Esophagus squamous epithelium (tissue), 5 donors: ENCODE data around the gene ZNF836. TPM values are rescaled to one million over a fixed set of nuclear protein-coding genes. Genes with fewer than 3 reads are reported as not detected.
A peak's percentile ranks its signal among the peaks of the same experiment; 100 is the strongest.

Source experiments
- DNase-seq: peaks from one replicate; lab custom pipeline; 2025; lab: John Stamatoyannopoulos, UW
- H3K27ac ChIP-seq, 4 donors: fragments of 200-600 bp; sonication (generic); one replicate each; pipeline ENCODE4 v1.5.1; 2016 to 2019; ENCODE audit warnings: mild to moderate bottlenecking in 1 of 4
- H3K27me3 ChIP-seq, 4 donors: fragments of 200-600 bp; sonication (generic); 1 replicate in 3 of 4; 2 replicates in 1 of 4; pipeline versions ENCODE4 v1.5.1 to v1.6.0; 2017 to 2021; ENCODE audit warnings: antibody characterized with exemption in 1 of 4
- H3K36me3 ChIP-seq, 3 donors: fragments of 200-600 bp; sonication (generic); one replicate each; pipeline ENCODE4 v1.5.1; 2016 to 2019
- H3K4me1 ChIP-seq, 3 donors: fragments of 200-600 bp; sonication (generic); one replicate each; pipeline ENCODE4 v1.5.1; 2017 to 2019
- H3K4me3 ChIP-seq, 4 donors: fragments of 200-600 bp; sonication (generic); 1 replicate in 3 of 4; 2 replicates in 1 of 4; pipeline ENCODE4 v1.5.1; 2016 to 2019; ENCODE audit warnings: mild to moderate bottlenecking in 2 of 4, moderate library complexity in 1 of 4
- H3K9me3 ChIP-seq, 3 donors: fragments of 200-600 bp; sonication (generic); one replicate each; pipeline ENCODE4 v1.5.1; 2016 to 2019
- POLR2A ChIP-seq, 4 donors: fragments of 450-650 bp; IDR thresholded peaks; one replicate each; pipeline ENCODE4 v1.6.1; 2017; ENCODE audit warnings: antibody characterized with exemption in 4 of 4, mild to moderate bottlenecking in 4 of 4, moderate library complexity in 3 of 4
- WGBS, 2 donors: methylation state at CpG; one replicate each; pipeline ENCODE4 v1.1.5; 2018; 5-methylcytosine and 5-hydroxymethylcytosine counted together
- intact Hi-C: fragments of 100-400 bp; cut with DNase I; formaldehyde crosslinking; loops from one replicate; pipeline ENCODE4 v1.15.0; 2022
- total RNA-seq, 4 donors: library from RNA; depleted of rRNA; stranded (reverse); fragments of >200 nt; gene quantifications; one replicate each; pipeline ENCODE4 v1.1.0, GENCODE V29; 2016
- TF ChIP-seq, protein P1 (sequence below), 6 experiments: fragments of 450-650 bp in 4 of 6; fragments of 200-600 bp in 2 of 6; sonication (generic) in 2 of 6; IDR thresholded peaks; one replicate each; pipeline ENCODE4 v1.5.1; 2016 to 2019; ENCODE audit warnings: antibody characterized with exemption in 6 of 6, mild to moderate bottlenecking in 4 of 6, moderate library complexity in 4 of 6
- donor health status: DM: yes; HTN: yes; CAD: no.

The ZNF836 gene
- total RNA-seq, 4 donors from 2014 or later: 5.0 to 9.5 (median 7.5) TPM

GRCh38 chr19:52191389-52191788, 20.0 kb upstream of the ZNF836 start:
- intact Hi-C loops: no loop called here
- 45 to 67% methylated on average over 5 of the region's 5 CpGs for WGBS, 2 donors
- TF ChIP-seq, protein P1, sequence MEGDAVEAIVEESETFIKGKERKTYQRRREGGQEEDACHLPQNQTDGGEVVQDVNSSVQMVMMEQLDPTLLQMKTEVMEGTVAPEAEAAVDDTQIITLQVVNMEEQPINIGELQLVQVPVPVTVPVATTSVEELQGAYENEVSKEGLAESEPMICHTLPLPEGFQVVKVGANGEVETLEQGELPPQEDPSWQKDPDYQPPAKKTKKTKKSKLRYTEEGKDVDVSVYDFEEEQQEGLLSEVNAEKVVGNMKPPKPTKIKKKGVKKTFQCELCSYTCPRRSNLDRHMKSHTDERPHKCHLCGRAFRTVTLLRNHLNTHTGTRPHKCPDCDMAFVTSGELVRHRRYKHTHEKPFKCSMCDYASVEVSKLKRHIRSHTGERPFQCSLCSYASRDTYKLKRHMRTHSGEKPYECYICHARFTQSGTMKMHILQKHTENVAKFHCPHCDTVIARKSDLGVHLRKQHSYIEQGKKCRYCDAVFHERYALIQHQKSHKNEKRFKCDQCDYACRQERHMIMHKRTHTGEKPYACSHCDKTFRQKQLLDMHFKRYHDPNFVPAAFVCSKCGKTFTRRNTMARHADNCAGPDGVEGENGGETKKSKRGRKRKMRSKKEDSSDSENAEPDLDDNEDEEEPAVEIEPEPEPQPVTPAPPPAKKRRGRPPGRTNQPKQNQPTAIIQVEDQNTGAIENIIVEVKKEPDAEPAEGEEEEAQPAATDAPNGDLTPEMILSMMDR (IDR thresholded peaks at IDR 0.05): no peak
- TF ChIP-seq POLR2A (IDR thresholded peaks at IDR 0.05): no peak
- Histone ChIP-seq H3K27me3 (no peaks in the 10 kb centered on the region), H3K4me1 (peaks cover 25 to 71% (median 38%) of the 10 kb centered on the region in 3 donors), H3K36me3 (peaks cover 0 to 36% (median 3%) of the 10 kb centered on the region in 3 donors), H3K27ac (peak overlapping the region; percentile 97 to 99 (median 98)), H3K9me3 (no peaks in the 10 kb centered on the region), H3K4me3 (peak overlapping the region; percentile 81 to 95 (median 90))
- no peak for DNase-seq

DNA sequence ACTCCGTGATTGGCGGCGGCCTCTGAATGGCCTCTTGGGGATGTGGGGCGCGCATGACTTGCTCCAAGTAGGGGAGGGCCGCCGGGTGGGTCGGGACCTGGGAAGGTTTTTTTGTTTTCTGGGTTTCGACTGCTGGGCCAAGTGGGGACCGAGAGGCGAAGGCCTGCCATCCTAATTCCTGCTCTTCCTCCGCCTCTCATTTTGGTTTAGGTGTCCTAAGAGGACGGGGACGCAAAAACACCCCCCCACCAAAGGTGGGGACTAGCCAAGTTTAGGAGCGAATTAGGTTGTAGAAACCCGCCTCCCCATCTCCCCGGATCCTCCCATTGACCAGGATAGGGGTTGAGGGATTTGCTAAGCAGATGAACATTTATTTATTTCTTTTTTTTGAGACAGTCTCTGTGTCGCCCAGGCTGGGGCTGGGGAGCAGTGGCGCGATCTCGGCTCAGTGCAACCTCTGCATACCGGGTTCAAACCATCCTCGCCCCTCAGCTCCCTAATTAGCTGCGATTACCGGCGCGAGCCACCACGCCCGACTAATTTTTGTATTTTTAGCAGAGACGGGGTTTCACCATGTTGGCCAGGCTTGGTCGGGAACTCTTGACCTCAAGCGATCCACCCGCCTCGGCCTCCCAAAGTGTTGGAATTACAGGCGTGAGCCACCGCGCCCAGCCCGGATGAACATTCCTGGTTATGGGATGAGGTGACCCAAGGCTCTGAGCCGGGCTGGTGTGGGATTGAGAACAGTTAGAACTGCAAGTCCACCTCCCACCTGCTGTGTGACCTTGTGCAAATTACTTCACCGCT, 19.3 kb upstream of the ZNF836 start:
- peak; percentile 55 for DNase-seq
- intact Hi-C loops: no loop called here
- Histone ChIP-seq H3K4me1 (peaks cover 25 to 66% (median 38%) of the 10 kb centered on the region in 3 donors), H3K9me3 (no peaks in the 10 kb centered on the region), H3K27ac (peak overlapping the region; percentile 97 to 99 (median 98)), H3K4me3 (peak overlapping the region; percentile 81 to 95 (median 90)), H3K36me3 (peaks cover 0 to 29% (median 0%) of the 10 kb centered on the region in 3 donors), H3K27me3 (no peaks in the 10 kb centered on the region)
- WGBS, 2 donors: 4 to 5% methylated on average over 31 to 32 of the region's 40 CpGs
- no peak for TF ChIP-seq POLR2A (IDR thresholded peaks at IDR 0.05)
- TF ChIP-seq, protein P1 (IDR thresholded peaks at IDR 0.05): no peak

- Histone ChIP-seq H3K9me3 (no peaks in the 10 kb centered on the region), H3K36me3 (peaks cover 0 to 21% (median 0%) of the 10 kb centered on the region in 3 donors), H3K27me3 (no peaks in the 10 kb centered on the region), H3K4me1 (peaks cover 25 to 58% (median 38%) of the 10 kb centered on the region in 3 donors), H3K4me3 (peak within 1 kb of the TSS; percentile 81 to 95 (median 90)), H3K27ac (peak within 1 kb of the TSS; percentile 97 to 99 (median 98))
- 0 to 3% methylated on average over 10 to 30 of the region's 70 CpGs for WGBS, 2 donors
- TF ChIP-seq POLR2A (IDR thresholded peaks at IDR 0.05): peak in 3 of 4 donors; percentile 26 to 97 (median 84)
- TF ChIP-seq, protein P1 (IDR thresholded peaks at IDR 0.05): peak in 2 of 6 experiments; percentile 5 to 6
- DNase-seq: peak; percentile 100
- intact Hi-C loops: no loop called here
Observed at GRCh38 chr19:52189735-52190486, 18.5 kb upstream of the ZNF836 start, which contains the start of gene PPP2R1A. Gene PPP2R1A (plus strand): TSS chr19:52190052. CDS start chr19:52190097, 45 bp downstream.

- peak overlapping the region; percentile 28 to 95 (median 69) for H3K4me3 ChIP-seq
- no peak for DNase-seq
- TF ChIP-seq POLR2A (IDR thresholded peaks at IDR 0.05): peak in 2 of 4 donors; percentile 44 to 74
- TF ChIP-seq, protein P1 (IDR thresholded peaks at IDR 0.05): no peak
Observed at GRCh38 chr19:52188822-52189734, 17.7 kb upstream of the ZNF836 start.

More at GRCh38 chr19:52188822-52189734, 17.7 kb upstream of the ZNF836 start:
- Histone ChIP-seq H3K9me3 (no peaks in the 10 kb centered on the region), H3K27ac (peak overlapping the region; percentile 82 to 97 (median 94)), H3K4me1 (peaks cover 18 to 49% (median 38%) of the 10 kb centered on the region in 3 donors), H3K27me3 (no peaks in the 10 kb centered on the region), H3K36me3 (peaks cover 0 to 18% (median 0%) of the 10 kb centered on the region in 3 donors)
- WGBS, 2 donors: 3 to 4% methylated on average over 21 to 25 of the region's 32 CpGs
- intact Hi-C loops: no loop called here
